SK-N-SH treated with all-trans-retinoic acid at 6 μM for 48 hours (cell line): ENCODE data around the gene CSF3R.

Experiments
- ATAC-seq: fragments of 200-7000 bp; cut with Tn5 transposase; 3 replicates; pipeline ENCODE4 v1.9.1; 2020; ENCODE audit warnings: mild to moderate bottlenecking, moderate library complexity
- BACH2 ChIP-seq: fragments of 250-450 bp; sonication (Bioruptor Pico); IDR thresholded peaks from 2 replicates; pipeline ENCODE4 v1.9.0; 2021; ENCODE audit warnings: mild to moderate bottlenecking, borderline replicate concordance
- CREB5 ChIP-seq: fragments of 250-450 bp; sonication (Bioruptor Pico); IDR thresholded peaks from 2 replicates; pipeline ENCODE4 v1.5.1; 2020; ENCODE audit warnings: low read depth, mild to moderate bottlenecking, moderate library complexity
- CSDC2 ChIP-seq: fragments of 250-450 bp; sonication (Bioruptor Pico); IDR thresholded peaks from 2 replicates; pipeline ENCODE4 v1.5.0; 2020; ENCODE audit warnings: mild to moderate bottlenecking, moderate library complexity
- ESRRG ChIP-seq: fragments of 250-450 bp; sonication (Bioruptor Pico); IDR thresholded peaks from 2 replicates; pipeline ENCODE4 v1.6.1; 2021; ENCODE audit warnings: mild to moderate bottlenecking
- GLIS3 ChIP-seq: fragments of 250-450 bp; sonication (Bioruptor Pico); IDR thresholded peaks from 2 replicates; pipeline ENCODE4 v1.5.0; 2020; ENCODE audit warnings: mild to moderate bottlenecking, moderate library complexity
- ISL1 ChIP-seq: fragments of 250-450 bp; sonication (Bioruptor Pico); IDR thresholded peaks from 2 replicates; pipeline ENCODE4 v2.1.2; 2022; ENCODE audit warnings: mild to moderate bottlenecking, moderate library complexity
- OSR1 ChIP-seq: fragments of 250-450 bp; sonication (Bioruptor Pico); IDR thresholded peaks from 2 replicates; pipeline ENCODE4 v1.8.0; 2022; ENCODE audit warnings: moderate library complexity, mild to moderate bottlenecking, inconsistent platforms
- PATZ1 ChIP-seq: fragments of 250-450 bp; sonication (Bioruptor Pico); IDR thresholded peaks from 2 replicates; pipeline ENCODE4 v1.8.0; 2020; ENCODE audit warnings: mild to moderate bottlenecking, moderate library complexity, borderline replicate concordance
- POU6F1 ChIP-seq: fragments of 250-450 bp; sonication (Bioruptor Pico); IDR thresholded peaks from 2 replicates; pipeline ENCODE4 v1.8.0; 2021; ENCODE audit warnings: low read depth, mild to moderate bottlenecking, moderate library complexity, borderline replicate concordance
- PPARA ChIP-seq: fragments of 250-450 bp; sonication (Bioruptor Pico); IDR thresholded peaks from 2 replicates; pipeline ENCODE4 v1.5.0; 2020; ENCODE audit warnings: mild to moderate bottlenecking, borderline replicate concordance
- RARB ChIP-seq: fragments of 250-450 bp; sonication (Bioruptor Pico); IDR thresholded peaks from 2 replicates; pipeline ENCODE4 v1.8.0; 2021; ENCODE audit warnings: mild to moderate bottlenecking, moderate library complexity
- ZC3H10 ChIP-seq: fragments of 250-450 bp; sonication (Bioruptor Pico); IDR thresholded peaks from 2 replicates; pipeline ENCODE4 v1.5.1; 2021; ENCODE audit warnings: mild to moderate bottlenecking, moderate library complexity
- ZFP3 ChIP-seq: fragments of 250-450 bp; sonication (Bioruptor Pico); IDR thresholded peaks from 2 replicates; pipeline ENCODE4 v1.5.0; 2020; ENCODE audit warnings: mild to moderate bottlenecking, moderate library complexity
- ZNF565 ChIP-seq: fragments of 450-650 bp; formaldehyde crosslinking; conservative IDR thresholded peaks from 2 replicates; pipeline ENCODE4 v1.5.0; 2020; ENCODE audit warnings: low read depth, mild to moderate bottlenecking, moderate library complexity
- ZNF70 ChIP-seq: fragments of 450-650 bp; formaldehyde crosslinking; IDR thresholded peaks from 2 replicates; pipeline ENCODE4 v1.5.0; 2020; ENCODE audit warnings: mild to moderate bottlenecking, moderate library complexity
- ZNF8 ChIP-seq: fragments of 450-650 bp; formaldehyde crosslinking; IDR thresholded peaks from 2 replicates; pipeline ENCODE4 v1.5.0; 2020; ENCODE audit warnings: mild to moderate bottlenecking, moderate library complexity
- TF ChIP-seq, protein P1 (sequence below): fragments of 250-450 bp; sonication (Bioruptor Pico); IDR thresholded peaks from 2 replicates; pipeline ENCODE4 v1.5.0; 2020; ENCODE audit warnings: mild to moderate bottlenecking, moderate library complexity

Gene CSF3R

DNA sequence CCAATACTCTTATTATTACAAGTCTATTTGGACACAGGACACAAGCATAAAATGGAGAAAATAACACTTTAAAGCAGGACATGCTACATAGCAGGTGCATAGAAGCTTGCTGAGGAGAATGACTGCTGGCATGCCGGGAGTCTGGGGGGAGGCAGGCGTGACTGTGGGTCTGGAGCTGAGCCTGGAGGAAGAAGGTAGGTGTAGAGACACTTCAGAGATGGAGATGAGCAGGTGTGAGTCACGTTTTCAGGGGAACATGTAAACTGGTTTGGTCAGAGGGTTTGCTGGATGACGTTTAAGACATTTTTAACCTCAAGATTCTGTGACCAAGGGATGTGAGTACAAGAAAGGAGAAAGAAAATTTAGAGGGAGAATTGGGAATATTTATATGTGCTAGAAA lies 56.9 kb downstream of the CSF3R start:
- TF ChIP-seq ZNF565 (CRISPR knock-in tag) (no peak), POU6F1 (no peak), ISL1 (CRISPR knock-in tag) (no peak), PATZ1 (CRISPR knock-in tag) (no peak), CREB5 (CRISPR knock-in tag) (no peak), PPARA (no peak), ZC3H10 (CRISPR knock-in tag) (no peak), ZNF8 (CRISPR knock-in tag) (no peak), GLIS3 (no peak), ESRRG (CRISPR knock-in tag) (no peak), CSDC2 (no peak), RARB (CRISPR knock-in tag) (no peak)
- no peak for ATAC-seq

- no peak for ATAC-seq
- TF ChIP-seq RARB (CRISPR knock-in tag) (no peak), POU6F1 (no peak), ZC3H10 (CRISPR knock-in tag) (no peak), CREB5 (CRISPR knock-in tag) (no peak), ZFP3 (no peak), OSR1 (CRISPR knock-in tag) (no peak), ESRRG (CRISPR knock-in tag) (no peak), PATZ1 (CRISPR knock-in tag) (no peak), BACH2 (CRISPR knock-in tag) (no peak), PPARA (no peak), ZNF70 (no peak), ZNF565 (CRISPR knock-in tag) (no peak)
- TF ChIP-seq, protein P1, sequence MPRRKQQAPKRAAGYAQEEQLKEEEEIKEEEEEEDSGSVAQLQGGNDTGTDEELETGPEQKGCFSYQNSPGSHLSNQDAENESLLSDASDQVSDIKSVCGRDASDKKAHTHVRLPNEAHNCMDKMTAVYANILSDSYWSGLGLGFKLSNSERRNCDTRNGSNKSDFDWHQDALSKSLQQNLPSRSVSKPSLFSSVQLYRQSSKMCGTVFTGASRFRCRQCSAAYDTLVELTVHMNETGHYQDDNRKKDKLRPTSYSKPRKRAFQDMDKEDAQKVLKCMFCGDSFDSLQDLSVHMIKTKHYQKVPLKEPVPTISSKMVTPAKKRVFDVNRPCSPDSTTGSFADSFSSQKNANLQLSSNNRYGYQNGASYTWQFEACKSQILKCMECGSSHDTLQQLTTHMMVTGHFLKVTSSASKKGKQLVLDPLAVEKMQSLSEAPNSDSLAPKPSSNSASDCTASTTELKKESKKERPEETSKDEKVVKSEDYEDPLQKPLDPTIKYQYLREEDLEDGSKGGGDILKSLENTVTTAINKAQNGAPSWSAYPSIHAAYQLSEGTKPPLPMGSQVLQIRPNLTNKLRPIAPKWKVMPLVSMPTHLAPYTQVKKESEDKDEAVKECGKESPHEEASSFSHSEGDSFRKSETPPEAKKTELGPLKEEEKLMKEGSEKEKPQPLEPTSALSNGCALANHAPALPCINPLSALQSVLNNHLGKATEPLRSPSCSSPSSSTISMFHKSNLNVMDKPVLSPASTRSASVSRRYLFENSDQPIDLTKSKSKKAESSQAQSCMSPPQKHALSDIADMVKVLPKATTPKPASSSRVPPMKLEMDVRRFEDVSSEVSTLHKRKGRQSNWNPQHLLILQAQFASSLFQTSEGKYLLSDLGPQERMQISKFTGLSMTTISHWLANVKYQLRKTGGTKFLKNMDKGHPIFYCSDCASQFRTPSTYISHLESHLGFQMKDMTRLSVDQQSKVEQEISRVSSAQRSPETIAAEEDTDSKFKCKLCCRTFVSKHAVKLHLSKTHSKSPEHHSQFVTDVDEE (CRISPR knock-in tag): no peak
Measured at GRCh38 chr1:36421649-36422048, 61.1 kb downstream of the CSF3R start.

DNA sequence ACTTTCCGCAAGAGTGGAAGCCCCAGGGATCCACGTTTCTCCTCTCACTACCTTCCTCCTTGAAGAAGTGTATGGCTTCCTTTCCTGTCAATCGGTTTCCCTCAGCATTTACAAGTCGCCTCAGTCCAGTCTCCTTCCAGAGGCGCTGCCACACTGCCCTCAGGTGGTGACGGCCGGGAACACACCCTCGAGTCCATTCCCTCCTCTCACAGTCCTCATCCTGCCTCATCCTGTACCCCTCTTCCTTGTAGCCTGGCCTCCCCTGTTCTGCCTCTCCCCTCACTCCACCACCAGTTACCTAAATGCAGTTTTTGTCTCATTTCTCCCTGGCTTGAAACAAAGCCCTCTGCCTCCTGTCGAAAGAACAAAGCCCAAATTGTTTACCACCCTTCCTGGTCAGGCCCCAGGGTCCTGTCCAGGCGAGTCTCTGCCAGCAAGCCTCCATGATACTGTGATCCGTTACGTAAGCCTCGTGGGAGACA lies 61.8 kb downstream of the CSF3R start:
- peak; percentile 99 for ATAC-seq
- TF ChIP-seq POU6F1 (no peak), BACH2 (CRISPR knock-in tag) (no peak), OSR1 (CRISPR knock-in tag) (no peak), CREB5 (CRISPR knock-in tag) (no peak), ZC3H10 (CRISPR knock-in tag) (no peak), ZNF8 (CRISPR knock-in tag) (no peak), ZNF565 (CRISPR knock-in tag) (no peak), PPARA (no peak), CSDC2 (no peak)
